Gastroesophageal sphincter (tissue), 3 donors: ENCODE measurements around the gene ZG16B.

Experiments
- EP300 ChIP-seq: sonication (generic); formaldehyde crosslinking; IDR thresholded peaks from one replicate; pipeline ENCODE4 v1.6.1; 2017; ENCODE audit warnings: antibody characterized with exemption, mild to moderate bottlenecking
- POLR2A ChIP-seq, 2 donors: fragments of 450-650 bp; IDR thresholded peaks; one replicate each; pipeline ENCODE4 v1.6.1; 2017; ENCODE audit warnings: antibody characterized with exemption in 2 of 2, mild to moderate bottlenecking in 2 of 2, moderate library complexity in 1 of 2
- POLR2AphosphoS5 ChIP-seq: sonication (generic); formaldehyde crosslinking; IDR thresholded peaks from one replicate; pipeline ENCODE4 v1.6.1; 2017; ENCODE audit warnings: antibody characterized with exemption
- TF ChIP-seq, protein P1 (sequence below), 4 experiments: fragments of 200-600 bp in 2 of 4; fragments of 450-650 bp in 2 of 4; sonication (generic) in 1 of 4; IDR thresholded peaks; one replicate each; pipeline ENCODE4 v1.5.1; 2017 to 2019; ENCODE audit warnings: antibody characterized with exemption in 4 of 4, mild to moderate bottlenecking in 2 of 4, moderate library complexity in 2 of 4

DNA sequence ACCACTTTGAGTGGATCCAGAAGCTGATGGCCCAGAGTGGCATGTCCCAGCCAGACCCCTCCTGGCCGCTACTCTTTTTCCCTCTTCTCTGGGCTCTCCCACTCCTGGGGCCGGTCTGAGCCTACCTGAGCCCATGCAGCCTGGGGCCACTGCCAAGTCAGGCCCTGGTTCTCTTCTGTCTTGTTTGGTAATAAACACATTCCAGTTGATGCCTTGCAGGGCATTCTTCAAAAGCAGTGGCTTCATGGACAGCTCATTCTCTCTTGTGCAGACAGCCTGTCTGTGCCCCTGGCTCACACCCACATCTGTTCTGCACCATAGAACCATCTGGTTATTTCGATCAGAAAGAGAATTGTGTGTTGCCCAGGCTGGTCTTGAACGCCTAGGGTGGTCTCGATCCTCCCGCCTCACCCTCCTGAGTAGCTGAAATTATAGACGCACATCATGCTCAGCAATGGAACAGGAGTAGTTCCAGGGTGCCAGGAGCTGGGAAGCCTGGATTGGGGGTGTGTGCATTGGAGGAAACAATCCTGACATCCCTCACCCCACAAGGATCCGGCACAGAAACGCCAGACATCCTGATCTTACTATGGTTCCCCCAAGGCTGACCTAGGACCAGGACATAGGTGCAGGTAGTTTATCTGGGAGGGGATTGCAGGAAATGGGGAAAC, 8.5 kb upstream of the ZG16B start:
- TF ChIP-seq, protein P1, sequence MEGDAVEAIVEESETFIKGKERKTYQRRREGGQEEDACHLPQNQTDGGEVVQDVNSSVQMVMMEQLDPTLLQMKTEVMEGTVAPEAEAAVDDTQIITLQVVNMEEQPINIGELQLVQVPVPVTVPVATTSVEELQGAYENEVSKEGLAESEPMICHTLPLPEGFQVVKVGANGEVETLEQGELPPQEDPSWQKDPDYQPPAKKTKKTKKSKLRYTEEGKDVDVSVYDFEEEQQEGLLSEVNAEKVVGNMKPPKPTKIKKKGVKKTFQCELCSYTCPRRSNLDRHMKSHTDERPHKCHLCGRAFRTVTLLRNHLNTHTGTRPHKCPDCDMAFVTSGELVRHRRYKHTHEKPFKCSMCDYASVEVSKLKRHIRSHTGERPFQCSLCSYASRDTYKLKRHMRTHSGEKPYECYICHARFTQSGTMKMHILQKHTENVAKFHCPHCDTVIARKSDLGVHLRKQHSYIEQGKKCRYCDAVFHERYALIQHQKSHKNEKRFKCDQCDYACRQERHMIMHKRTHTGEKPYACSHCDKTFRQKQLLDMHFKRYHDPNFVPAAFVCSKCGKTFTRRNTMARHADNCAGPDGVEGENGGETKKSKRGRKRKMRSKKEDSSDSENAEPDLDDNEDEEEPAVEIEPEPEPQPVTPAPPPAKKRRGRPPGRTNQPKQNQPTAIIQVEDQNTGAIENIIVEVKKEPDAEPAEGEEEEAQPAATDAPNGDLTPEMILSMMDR (IDR thresholded peaks at IDR 0.05) = no peak
- TF ChIP-seq POLR2AphosphoS5 (no peak), EP300 (no peak), POLR2A (IDR thresholded peaks at IDR 0.05) (no peak)
